HS-27A (cell line): ENCODE results near the gene NUMA1.

Experiments
- DNase-seq: peaks from one replicate; pipeline ENCODE4 v3.0.0-alpha.2; 2012; ENCODE audit warnings: low read depth, missing footprints

The NUMA1 gene

DNA sequence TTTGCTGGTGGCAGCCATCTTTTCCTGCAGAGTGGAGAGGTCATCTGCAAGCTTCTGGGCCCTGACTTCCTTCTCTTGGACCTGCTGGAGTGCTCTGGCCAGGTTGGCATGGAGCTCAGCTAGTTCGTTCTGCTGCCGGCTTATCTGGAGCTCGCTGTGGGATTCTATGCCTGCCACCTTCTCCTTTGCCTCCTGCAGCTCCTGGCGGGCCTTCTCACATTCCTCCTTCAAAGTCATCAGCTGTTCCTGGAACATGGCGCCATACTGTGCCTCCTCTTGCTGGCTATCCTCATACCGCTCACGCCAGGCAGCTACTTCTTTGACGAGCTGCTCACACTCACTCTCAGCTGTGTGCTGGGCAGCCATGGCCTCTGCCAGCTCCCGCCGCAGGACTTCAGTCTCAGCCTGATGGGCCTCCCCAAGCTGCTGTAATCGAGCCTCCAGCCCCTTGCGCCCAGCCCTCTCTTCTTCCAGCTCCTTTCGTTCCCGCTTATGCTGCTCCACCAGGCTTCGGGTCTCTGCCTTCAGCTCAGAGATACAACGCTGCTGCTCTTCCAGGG lies 65.5 kb downstream of the NUMA1 start:
- no peak for DNase-seq

DNA sequence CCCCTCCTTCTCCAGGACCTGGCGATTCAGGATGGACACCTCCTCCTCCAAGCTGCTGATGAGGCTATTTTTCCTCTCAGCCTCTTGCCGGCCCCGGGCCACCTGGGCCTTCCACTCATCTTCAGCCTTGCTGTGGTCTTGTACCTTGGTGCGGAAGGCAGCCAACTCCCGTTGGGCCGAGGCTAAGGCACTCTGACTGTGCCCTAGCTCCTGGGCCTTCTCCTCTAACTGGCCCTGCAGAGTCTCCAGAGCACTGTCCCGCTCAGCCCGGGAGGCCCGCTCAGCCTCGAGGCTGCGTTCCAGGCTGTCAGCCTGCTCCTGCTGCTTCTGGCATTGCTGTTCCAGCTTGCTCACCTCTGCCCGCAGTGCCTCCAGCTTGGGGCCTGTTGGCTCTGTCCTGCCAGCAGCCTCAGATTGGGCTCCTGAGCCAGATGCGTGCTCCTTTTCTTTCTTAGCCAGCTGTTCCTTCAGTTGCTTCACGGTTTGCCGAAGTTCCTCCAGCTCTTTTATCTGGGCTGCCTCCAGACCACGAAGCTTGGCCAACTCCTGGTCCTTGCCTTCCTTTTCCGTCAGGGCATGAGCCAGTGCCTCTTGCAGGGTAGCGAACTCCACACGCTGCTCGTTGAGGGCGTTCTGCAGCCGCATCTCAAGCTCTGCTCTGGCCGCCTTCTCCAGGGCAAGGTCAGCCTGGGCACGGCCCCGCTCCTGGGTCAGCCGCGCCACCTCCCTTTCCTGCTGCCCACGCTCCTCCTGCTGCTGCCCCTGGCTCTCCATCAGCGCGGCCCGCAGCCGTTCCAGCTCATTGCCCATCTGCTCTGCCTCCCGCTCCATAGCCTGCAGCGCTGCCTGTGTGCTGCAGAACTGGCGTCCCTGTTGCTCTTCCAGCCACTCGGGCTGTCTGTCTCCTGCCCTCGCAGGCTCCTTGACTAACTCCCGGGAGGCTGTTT lies 66.3 kb downstream of the NUMA1 start:
- DNase-seq, result no peak

DNA sequence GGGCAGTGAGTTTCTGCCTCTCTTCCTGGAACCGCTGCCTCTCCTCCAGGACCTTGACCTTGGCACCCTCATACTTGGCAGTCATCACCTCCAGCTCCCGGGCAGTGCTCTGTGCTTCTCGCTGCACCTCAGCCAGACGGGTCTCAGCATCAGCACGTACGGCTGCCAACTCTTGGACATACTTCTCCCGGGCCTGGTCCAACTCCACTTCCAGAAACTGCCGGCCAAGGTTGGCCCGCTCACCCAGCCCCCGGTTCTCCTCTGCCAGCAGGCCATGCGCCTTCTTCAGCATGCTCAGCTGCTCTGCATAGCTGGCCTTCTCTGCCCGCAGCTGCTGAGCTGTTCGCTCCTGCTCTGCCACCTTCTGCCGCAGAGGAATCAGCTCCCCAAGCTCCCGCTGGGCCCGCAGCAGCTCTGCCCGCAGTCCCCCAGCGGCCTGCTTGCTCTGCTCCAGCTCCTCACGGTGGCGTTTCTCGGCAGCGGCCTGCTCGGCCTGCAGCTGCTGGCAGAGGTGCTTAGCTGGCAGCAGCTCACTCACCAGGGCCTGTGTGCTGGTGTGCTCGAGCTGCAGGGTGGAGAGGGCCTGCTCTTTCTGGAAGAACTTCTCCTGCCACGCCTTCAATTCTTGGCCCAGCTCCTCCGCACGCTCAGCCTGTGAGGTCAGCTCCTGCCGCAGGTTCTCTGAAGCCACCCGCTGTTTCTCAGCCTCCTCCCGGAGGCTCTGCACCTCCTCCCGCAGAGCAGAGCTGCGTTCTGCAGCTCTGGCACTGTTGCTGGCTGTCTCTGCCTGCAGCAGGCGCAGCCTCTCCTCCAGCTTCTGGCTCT lies 67.2 kb downstream of the NUMA1 start:
- no peak for DNase-seq

DNA sequence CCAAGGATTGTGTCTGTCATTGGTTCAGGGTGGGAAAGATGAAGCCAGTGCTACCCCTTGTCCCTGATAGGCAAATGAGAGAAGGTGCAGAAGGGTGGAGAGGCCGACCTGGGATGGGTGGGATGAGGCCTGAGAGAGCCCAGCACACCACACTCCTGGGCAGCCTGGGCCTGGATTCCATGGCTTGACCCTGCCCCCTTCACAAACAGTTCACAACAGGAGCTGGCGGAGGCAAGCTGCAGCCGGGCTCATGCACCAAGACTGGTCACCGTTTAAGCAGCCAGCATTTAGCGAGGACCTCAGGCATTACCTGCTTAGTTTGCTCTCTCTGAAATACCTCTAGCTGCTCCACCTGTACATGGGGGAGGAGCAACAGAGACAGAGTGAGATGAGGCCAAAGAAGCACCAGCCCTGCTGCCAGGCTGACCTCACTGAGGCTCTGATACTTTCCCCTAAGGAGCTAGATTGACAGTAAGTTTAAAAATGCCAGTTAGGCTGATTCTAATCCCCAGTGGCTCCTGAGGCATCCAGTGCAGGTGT lies 68.2 kb downstream of the NUMA1 start:
- no peak for DNase-seq

DNA sequence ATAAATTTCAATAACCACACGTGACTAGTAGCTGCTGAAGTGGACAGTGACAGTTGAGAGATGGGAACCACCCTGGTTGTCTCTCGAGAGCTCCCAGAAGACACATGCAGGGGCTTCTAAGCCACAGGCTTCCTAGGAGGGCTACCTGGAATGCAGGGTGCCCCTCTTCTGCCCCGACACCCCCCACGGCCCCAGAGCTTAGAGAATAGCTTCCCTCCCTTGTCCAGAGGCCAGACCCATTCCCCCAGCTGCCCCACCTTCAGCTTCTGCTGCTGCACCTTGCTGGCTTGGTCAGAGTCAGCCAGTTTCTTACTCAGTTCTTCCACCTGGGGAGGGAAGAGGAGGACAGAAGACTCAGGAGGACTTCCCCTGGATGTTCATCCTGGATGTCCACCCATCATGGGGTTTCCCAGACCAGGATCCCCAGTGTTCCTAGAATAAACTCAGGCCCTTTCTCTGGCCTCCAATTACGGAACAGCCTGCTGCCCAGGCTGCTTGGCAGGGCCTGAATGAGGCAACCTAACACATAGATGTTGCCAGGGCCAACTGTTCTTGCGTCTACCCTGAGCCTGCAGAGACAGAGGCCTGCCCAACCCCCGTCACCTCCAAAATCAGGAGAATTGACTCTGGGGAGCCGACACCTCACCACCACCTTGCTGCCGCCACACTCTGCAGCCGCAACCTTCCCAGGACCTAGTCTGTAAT lies 69.7 kb downstream of the NUMA1 start:
- DNase-seq, result no peak

DNA sequence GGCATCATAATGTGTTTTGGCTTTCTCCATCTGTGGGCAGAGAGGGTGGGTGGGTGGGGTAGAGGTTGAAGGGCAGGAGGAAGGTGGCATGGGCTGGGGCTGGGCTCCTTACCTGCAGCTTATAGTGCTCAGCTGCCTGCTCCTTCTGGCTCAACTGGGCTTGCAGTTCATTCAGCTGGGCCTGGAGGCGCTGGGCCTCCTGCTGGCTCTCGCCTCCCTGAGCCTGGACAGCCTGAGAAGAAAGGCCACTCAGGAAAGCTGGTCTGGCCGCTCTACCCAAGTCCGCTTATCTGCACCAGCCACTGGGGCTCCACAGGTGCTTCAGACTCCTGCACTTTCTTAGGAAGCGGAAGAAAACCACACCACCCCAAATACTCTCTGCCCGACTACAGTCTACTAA lies 71.2 kb downstream of the NUMA1 start:
- no peak for DNase-seq

DNA sequence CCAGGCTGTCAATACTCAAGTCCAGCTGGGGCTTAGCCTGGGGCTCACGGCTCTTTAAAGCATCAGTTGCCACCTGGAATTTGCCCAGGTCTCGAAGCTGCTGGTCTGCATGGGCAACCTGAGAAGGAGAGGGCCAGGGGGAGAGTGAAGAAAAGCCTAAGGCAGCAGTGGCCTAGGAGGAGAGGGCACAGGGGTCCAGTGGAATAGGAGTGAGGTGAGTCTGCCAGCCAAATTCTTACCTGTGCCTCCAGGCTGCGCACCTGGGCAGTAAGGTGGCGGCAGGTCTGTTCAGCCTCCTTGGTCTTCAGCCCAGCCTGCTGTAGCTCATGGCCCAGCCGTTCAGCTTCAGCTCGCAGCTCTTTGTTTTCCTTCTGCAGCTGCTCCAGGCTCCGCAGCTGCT lies 71.6 kb downstream of the NUMA1 start:
- no peak for DNase-seq

DNA sequence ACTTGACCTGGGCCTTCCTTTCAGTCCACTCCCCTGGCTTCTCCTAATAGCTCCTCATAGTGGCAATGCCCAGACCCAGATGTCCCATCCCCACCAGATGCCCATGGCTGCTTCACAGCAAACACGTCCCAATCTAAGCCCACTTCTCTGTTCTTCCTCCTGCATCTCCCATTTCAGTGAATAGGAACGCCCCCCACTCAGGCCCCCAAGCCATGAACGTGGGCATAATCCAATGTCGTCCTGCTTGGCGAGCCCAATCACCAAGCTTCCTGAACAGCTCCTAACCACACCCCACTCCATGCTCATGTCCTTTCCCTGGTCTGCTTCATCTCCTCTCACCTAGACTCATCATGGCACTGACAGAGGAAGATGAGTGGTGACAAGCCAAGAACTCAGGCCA lies 72.8 kb downstream of the NUMA1 start:
- no peak for DNase-seq

DNA sequence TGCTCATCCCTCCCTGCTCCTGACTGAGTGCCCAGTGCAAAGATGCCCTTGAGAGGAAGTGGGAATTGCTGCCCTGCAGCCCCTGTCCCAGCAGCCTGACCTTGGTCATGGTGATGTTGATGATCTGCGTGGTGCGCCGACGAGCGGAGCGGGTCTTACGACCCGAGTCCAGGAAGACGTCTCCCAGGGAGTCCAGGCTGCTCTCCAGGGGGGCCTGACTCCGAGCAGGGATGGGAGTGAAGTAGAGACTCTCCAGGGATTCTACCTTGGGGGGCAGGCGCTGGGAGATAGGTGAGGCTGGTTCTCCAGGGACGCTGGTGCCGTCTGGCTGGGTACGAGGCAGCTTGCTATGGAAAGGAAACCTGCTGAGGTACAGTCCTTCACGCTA lies 73.3 kb downstream of the NUMA1 start:
- no peak for DNase-seq

DNA sequence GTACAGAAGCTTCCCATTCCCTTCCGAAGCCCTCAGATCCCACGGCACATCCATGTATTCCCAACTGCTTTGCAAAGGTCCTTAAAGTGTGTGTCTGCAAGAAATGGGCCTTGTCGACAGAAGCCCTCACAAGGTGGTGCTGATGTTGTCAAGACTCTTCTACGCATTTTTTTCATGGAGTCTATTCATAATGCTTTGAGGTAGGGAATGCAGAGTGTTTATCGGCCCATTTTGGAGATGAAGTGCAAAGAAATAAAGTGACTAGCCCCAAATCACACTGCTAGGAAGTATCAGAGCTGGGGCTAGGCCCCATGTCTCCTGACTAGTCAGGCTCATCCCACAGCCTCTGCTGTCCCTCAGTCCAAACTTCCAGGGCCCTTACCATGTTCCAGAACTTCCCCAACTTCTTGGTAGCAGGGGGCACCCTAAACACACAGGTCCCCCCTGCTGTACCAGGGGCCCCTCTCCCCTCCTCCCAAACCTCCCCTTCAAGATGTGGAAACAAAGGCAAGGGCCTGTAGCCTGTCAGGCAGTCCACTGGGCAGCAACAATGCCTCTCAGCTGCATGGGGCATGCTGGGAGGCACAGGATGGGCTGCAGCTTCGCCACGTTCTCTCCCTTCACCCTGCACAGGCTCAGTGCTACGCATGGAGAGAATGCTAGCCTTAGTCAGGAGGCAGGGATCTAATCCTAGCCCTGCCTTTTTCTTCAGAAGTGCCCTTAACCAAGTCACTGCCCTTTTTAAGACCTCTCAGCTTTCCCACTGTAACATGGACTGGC lies 73.8 kb downstream of the NUMA1 start:
- no peak for DNase-seq

DNA sequence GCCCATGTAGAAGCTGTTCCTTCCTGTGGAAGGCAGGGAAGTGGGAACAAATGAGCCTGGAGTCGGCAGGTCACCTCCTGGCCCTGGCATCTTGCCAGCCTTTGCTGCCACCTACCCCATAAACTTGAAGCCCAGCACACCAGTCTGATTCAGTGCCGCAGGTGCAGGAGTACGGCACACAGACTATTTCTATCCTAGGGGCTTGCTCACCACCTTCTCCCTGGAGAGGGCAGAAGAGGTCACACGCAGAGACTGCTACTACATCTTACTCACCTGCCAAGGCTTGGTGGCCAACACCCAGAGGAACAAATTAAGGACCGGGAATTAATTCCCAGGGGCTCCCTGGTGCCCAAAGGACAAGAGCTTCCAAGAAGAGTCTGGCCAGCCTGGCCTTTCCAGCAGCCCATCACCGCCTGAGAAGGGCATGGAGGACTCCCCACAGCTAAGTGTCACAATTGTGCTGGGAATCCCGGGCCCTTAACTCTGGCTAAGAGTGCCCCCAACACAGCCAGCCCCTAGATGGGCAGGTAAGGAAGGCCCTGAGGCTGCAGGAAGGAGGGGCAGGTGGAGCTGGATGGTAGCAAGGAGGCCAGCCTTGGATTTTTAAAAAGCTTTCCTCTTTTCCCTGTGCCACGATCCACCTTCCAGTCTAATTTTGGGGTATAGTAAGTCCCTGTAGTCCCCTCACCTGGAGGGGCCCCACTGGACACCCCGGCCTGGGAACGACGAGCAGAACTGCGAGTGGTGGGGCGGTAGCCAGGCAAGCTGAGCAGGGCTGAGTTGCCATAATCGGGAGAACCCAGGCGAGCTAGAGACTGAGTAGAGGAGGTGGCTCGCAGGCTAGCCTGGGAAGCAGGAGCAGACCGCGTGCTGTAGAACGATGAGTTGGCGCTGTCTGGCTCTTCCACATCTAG lies 74.7 kb downstream of the NUMA1 start:
- no peak for DNase-seq

DNA sequence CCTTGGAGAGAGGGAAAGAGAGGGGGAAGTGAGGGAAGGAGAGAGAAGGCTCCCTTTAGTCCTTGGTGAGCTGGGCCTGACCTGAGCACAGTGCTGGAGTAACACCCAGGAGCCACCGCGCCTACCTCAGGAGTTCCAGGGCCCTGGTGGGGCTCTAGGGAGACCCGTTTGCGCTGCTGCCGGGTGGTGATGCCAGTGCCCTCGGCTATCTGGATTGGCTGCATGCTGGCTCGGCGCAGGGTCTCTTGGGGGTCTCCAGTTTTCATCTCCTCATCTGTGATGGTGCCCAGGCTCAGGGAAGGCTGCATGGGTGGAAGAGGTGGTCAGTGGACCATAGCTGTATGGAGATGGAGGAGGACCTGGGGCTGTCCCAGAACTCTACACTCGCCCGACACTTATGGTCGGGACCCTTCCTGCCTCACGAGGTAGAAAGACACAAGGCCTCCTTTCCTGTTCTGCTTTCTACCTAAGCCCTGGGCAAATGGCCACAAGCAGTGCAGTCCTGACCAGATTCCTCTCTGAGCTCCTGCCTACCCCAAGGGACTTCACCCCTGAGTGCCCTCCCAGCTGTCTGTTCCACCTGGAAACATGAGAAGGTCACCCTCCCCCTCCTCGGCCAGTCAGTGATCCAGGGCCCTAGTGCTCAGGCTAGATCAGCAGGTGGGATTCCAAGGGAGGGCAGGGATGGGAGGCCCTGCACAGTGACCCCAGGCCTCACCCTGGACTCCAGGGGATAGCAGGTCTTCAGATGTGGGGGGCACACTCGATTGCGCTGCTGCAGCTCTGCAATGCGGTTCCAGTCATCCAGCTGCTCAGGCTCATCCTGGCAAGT lies 75.6 kb downstream of the NUMA1 start:
- DNase-seq, result no peak

DNA sequence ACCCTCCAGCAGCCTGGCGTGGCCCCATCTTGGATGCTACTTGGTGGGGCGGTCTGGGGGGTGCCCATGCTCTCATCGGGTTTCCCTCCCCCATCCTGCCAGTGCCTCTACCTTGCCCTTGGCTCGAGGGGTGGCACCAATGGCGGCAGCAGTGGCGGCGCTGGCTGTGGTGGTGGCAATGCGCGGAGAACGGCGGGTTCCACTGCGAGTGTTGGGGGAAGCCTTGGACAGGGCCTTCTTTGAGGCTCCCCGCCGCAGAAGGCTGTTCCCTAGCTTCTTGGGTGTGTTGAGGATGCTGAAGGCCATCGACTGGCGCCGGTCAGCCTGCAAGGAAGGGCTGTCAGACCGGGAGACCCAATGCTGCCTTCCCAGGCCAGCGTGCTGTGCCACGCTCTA lies 76.6 kb downstream of the NUMA1 start:
- DNase-seq, result no peak

DNA sequence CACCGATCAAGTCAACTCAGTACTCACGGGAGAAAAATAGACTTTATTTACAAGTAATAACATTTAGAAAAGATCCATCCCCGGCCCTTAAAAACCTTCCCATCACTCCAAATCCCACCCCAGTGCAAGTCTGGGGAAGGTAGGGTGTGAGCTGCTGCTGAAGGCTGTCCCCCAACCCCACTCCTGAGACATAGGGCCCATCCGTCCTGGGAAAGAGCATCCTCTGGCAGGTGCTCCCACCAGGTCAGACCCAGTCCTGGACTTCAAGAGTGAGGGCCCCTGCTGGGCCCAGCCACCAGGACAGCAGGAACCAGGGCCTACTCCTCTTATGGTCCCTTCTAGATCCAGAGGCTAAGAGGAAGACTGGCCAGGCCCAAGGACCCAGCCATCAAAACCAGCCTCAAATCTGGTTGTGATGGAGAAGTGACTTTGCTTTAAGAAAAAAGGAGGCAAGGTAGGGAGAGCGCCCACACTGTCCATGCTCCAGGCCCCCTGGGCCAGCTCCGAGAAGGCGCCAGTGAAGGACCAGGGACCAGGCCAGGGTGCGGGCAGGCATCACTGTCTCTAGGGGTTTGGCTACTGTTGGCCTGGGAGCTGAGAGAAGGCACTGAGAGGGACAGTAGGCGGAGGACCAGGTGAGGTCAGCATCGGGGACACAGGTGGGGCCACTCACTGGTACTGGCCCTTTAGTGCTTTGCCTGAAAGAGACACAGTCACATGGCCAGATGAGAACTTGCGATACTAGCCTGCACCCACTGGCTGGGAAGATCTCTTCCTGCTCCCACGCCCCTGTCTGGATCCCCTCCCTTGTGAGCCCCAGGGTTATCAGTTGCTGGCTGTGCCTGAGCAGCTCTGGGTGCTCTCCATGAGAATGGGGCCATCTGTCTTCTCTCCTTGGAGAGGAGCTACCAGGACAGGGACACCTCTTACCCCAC lies 77.2 kb downstream of the NUMA1 start:
- no peak for DNase-seq

DNA sequence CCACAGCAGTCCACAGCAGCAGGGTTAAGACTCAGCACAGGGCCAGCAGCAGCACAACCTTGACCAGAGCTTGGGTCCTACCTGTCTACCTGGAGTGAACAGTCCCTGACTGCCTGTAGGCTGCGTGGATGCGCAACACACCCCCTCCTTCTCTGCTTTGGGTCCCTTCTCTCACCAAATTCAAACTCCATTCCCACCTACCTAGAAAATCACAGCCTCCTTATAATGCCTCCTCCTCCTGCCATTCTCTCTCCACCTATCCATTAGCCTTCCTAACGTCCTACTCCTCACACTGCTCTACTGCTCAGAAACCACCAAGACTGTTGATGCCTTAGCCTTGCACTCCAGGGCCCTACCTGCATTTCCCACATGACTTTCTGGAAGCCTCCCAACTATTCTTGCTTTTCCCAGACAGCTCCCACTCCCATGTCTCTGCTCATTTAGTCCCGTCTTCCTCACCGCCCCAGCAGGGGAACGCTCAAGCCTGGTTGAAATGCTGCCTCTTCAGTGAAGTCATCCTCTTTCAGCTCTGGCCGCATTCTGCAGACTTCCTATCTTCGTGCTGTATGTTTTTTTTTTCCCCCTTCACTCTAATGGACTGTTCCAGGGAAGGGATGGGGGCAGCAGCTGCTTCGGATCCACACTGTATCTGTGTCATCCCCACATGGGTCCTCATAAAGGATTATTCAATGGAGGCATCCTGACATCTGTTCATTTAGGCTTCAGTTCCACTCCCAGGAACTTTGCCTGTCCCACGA lies 78.3 kb downstream of the NUMA1 start:
- no peak for DNase-seq

DNA sequence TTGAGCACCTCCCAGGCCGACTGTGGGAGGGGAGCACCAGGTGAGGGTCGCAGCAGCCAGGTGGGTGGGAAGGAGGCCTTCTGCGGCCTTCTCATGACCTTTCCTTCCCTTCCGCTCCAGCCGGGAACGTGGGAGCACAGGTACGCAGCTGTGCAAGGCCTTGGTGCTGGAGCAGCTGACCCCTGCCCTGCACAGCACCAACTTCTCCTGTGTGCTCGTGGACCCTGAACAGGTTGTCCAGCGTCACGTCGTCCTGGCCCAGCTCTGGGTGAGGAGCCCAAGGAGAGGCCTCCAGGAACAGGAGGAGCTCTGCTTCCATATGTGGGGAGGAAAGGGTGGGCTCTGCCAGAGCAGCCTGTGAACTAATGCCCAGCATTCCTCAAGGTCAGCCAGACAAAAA lies 79.1 kb downstream of the NUMA1 start:
- no peak for DNase-seq

DNA sequence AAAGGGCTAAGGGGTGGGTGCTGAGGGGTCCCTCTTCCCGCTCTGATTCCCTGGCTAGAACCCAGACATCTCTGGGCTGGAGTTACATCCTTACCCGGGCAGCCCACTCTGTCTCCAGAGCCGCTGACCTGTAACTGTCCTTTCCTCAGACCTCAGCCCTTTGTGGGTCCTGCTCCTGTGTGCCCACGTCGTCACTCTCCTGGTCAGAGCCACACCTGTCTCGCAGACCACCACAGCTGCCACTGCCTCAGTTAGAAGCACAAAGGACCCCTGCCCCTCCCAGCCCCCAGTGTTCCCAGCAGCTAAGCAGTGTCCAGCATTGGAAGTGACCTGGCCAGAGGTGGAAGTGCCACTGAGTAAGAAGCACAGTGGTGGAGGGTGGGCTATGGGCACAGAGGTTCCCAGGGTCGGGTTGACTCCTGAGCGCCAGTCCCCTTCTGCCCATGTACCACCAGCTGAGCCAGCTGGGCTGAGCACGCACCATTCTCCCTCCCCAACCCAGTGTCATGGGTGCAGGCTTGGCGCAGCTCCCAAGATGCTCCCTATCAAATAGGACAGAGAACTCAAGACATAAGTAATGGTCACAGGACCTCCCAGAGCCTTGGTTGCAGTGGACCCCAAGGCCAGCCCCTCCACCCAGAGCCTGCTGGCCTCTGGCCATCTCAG lies 80.0 kb downstream of the NUMA1 start:
- no peak for DNase-seq
